Measurements from ENCODE around the gene MS4A5. TPM values are rescaled to one million over a fixed set of nuclear protein-coding genes. Genes with fewer than 3 reads are reported as not detected.
"Not testable (repeated sequence)": the region's sequence is repeated elsewhere in the genome, so short reads cannot be mapped to it uniquely, and the experiment has no call there.

MS4A5 gene, protein sequence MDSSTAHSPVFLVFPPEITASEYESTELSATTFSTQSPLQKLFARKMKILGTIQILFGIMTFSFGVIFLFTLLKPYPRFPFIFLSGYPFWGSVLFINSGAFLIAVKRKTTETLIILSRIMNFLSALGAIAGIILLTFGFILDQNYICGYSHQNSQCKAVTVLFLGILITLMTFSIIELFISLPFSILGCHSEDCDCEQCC
- not detected in 2 replicates for total RNA-seq

DNA sequence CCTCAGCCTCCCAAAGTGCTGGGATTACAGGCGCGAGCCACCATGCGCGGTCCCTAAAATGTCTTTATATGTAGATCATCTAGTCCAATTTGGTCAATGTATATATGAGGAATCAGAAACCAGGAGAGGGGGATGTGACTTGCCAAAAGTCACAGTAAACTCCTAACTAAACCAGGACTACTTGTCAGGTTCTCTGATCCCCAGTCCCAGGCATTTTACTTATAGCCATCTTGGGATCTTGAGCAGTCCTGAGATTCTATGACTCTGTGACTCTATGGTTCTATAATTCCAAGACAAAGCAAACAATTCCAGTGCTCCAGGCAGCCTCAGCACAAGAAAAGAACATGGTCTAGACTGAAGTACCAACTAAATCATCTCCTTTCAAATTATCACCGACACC, at the start of gene MS4A5:
Gene MS4A5, plus strand, starts transcription at position 301 of the 400 bp plus-strand sequence. CDS start 103 bp downstream, outside the sequence.
- DNase-seq, result no peak

DNA sequence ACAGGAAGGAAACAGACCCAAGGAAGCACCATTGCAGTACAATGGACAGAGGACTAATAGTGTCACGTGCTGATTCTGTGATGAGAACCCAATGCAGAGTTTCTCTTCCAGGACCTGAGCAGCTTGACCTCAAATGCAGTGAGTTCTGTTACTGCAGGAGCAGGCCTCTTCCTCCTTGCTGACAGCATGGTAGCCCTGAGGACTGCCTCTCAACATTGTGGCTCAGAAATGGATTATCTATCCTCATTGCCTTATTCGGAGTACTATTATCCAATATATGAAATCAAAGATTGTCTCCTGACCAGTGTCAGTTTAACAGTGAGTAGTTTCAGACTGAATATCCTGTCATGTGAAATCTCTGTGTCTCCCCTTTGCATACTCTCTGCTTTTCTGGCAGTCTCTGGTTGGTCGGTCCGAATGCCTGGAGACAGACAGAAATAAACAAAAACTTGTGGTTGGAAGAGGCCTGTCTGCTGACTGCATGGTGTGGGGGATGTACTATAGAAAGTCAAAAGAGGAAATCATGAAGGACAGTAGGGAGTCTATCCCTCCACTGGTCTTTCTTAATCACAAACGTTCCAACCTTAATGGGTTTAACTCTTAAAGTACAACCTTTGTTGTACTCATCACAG, 40.0 kb upstream of the MS4A5 start:
- DNase-seq, result no peak

DNA sequence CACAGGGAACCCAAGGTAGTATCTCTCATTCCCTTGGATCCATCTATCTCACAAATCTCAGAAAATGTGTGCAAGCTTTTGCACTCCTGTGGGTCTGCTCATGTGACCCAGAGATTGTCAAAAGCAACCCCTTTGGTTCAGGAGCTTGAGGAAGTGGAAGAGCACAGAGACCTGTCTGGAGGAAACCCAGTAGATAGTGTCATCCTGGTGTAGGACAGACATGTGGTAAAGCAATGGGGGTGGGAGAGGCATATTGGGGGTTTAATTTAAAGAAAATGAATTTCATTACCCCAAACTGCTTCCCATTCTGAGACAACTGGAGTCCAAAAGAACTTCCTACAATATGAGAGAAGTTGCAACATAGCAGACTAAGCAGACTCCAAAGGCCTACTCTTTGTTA, 39.0 kb upstream of the MS4A5 start:
- DNase-seq, result no peak

DNA sequence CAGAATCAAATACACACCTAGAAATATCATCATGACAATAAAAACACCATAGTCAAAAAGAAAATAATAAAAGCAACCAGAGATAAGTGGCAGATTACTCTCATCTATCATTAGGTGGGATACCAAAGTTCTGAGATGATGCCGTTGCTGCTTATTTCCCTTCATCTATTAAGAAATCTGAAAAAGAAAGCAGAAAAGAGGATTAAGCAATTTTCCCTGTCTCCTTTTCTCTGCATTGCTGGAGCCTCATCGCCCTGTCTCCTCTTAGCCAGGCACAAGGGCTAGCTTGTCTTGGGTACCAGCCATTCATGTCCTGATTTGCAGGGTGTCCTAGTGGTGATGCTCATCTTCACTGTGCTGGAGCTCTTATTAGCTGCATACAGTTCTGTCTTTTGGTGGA, 37.0 kb upstream of the MS4A5 start:
- DNase-seq, result no peak

DNA sequence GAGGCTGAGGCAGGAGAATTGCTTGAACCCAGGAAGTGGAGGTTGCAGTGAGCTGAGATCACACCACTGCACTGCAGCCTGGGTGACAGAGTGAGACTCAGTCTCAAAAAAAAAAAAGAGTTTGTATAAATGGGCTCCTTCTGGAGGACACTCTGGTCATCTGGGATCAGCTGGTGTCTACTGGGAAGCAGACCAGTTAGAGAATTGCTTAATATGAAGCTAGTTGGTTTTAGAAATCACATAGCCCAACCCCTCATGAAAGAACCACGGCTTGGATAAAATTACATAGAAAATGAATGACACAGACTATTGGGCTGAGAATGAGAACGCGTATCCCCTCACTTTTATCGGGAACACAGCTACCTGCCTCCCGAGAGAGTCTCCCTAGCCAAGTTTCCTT, 36.4 kb upstream of the MS4A5 start:
- DNase-seq, result no peak

DNA sequence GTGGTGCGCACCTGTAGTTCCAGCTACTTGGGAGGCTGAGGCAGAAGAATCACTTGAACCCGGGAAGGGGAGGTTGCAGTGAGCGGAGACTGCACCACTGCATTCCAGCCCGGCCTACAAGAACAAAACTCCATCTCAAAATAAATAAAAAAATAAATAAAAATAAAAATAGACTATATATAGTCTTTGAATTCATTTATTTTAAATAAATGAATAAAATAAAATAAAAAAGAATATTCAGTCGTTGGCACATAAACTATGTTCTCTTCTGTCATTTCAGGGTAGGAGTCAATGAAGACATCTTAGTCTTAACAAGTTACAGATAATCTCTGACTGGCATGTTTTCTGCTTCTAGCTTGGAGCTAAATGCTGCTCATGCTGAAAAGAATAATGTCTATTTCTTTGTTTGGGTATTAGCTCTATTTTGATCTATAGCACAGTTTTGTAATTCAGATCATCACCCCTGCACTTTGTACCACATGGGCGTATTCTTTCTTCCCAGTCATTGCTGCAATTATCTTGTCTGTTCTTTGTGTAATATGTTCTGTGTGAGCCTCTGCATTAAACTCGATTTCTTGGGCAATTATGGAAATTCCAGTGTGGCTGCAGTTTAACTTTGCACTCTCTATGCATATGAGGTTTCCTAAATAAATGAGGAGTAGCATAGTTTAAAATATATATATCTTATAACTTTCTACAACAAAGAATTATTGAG, 34.5 kb upstream of the MS4A5 start:
- no peak for DNase-seq

DNA sequence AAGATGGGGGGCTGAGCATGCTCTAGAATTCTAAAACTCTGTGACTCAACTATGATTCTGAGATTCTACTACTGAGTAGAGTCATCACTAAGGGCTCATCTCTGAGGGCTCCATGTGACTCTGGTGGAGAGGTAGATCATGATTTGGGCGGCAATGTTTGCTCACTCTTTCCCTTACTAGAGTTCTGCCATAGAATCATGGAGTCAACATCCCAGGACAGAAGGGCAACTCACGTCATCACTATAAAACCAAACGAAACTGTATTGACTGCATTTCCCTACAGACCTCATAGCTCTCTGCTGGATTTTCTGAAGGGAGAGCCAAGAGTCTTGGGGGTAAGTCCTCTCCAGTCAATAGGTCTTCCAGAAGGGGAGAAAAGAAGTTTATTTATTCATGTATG, 33.0 kb upstream of the MS4A5 start, which contains the start of gene MS4A14:
Gene MS4A14, plus strand, starts transcription at position 78 of the 400 bp plus-strand sequence. Its CDS starts 120 bp downstream, at position 198.
- no peak for DNase-seq

DNA sequence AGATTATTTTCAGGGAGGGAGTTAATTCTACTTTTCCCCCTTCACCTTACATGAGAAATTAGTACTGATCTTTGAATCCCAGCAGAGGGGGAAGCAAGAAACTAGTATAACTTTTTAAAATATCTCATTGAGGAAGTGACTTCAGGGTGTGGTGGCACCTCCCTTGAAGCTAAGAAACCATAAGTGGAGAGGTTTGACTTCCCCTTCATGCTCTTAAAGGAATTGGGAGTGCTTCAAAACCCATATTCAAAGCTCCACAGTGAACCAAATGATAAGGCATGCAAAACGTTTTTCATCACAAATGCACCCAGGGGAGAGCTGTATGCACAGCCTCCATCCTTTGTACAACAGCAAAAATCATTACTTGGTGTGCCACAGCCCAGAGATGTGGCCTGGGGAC, 32.6 kb upstream of the MS4A5 start:
- no peak for DNase-seq

DNA sequence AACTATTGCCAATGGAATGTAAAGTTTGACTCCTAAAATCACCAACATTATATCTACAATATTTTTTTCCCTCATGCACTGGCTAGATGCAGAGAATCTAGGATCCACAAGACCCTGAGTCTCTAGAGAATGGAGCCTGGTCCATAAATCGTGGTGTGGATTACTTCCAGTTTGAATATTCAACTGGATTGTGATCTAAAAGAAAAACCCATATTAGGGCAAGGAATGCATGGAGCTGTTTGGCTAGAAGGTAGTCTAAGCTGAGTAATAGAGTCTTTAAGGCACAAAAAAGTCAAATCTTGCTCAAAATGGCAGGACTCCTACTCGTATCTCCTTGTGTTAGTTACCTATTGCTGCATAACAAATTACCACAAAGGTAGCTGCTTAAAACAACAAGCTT, 9.4 kb upstream of the MS4A5 start:
- DNase-seq, result no peak

DNA sequence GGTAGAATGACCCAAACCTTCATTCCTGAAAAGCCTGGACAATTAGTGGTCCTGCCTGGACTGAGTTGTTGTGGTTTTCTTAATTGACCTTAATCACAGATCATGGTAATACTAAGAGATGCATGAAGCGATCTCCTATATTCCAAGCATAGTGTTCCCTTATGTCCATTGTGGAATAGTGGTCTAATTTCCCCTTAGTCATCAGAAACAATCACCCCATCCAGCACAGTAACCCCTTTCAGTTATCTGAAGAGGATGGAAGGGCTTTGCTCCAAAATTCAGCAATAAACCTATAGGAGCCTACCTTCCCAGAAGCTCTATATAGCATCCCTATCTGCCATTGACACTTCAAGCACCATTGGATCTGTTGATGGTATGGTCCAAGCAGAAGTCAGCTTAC, 6.8 kb upstream of the MS4A5 start:
- DNase-seq, result no peak

DNA sequence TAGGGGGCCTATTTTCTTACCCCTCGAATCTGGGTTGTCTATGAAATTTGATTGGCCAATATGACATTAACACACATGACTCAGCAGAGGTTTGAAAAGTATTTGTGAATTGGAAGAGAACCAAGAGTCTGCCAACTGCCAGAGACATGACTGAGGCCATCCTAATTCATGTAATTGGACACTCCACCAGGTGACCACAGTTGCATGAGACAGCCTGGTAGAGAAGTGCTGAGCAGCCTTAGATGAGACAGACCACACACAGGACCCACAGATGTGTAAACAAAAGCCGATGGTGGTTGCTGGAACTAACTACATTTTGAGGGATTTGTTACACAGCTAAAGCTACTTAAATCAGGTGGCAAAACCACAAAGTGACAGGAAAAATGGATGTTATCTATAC, 855 bp upstream of the MS4A5 start:
- no peak for DNase-seq

DNA sequence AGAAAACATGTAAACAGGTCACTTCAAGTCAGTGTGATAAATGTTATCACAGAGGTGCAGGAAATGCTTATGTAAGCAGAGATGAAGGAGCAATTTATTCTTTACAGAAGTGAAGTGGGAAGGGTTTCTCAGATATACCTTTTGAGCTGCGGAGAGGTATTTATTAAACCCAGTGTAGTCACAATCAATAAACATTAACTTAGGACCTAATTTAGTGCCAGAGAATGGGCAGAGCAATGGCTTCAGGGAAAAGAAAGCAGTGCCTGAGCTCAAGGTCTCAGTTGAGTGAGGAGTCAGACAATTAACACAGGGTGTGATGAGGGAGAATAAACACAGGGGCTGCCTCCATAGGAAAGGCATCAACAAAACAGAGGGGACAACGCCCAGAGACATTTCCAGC, 1.9 kb downstream of the MS4A5 start:
- no peak for DNase-seq

DNA sequence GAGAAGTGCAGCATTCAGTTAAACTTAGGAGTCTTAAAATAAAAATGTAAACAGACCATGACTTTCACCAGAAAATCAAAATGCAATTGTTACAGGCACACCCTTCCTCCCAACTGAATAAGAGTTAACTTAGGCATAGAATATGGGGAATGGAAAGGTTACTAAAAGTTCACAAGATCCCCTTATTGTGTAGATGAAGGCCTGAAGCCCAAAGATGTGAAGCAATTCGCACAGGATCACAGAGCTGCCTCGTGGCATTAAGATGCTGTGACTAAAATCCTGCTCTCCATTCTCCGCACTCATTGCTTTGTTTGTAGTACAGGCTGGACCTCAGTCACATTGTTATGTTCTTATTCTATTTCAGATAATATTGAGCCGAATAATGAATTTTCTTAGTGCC, 4.0 kb downstream of the MS4A5 start:
- no peak for DNase-seq

DNA sequence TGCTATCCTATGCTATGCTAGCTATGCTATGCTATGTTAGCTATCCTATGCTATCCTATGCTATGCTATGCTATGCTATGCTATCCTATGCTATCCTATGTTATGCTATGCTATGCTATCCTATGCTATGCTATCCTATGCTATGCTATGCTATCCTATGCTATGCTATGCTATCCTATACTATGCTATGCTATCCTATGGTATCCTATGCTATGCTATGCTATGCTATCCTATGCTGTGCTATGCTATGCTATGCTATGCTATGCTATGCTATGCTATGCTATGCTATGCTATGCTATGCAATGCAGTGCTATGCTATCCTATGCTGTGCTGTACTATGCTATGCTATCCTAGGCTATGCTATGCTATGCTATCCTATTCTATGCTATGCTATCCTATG, 17.7 kb downstream of the MS4A5 start:
- DNase-seq, result no peak

DNA sequence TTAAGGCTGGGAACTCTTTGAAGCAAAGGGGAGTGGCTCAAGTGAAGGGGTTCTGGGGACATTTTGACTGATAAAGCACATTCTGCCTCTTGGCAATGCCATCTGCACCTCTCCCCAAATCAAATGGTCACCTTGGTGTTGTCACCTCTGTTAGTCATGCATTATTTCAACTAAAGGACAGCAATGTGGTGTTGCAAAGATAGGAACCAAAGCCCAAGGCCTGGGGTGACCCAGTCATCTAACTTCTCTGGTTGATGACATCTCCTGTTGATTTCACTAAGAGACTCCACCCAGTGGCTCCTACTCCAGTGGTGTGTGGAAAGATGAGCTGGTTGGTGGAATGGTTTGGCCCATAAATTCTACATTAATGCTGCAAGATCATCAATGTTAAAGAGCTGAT, 18.5 kb downstream of the MS4A5 start:
- no peak for DNase-seq

DNA sequence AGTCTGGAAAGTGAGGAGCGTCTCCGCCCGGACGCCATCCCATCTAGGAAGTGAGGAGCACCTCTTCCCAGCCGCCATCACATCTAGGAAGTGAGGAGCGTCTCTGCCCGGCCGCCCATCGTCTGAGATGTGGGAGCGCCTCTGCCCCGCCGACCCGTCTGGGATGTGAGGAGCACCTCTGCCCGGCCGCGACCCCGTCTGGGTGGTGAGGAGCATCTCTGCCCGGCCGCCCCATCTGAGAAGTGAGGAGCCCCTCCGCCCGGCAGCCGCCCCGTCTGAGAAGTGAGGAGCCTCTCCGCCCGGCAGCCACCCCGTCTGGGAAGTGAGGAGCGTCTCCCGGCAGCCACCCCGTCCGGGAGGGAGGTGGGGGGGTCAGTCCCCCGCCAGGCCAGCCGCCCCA, 21.8 kb downstream of the MS4A5 start:
- not testable (repeated sequence) for DNase-seq

DNA sequence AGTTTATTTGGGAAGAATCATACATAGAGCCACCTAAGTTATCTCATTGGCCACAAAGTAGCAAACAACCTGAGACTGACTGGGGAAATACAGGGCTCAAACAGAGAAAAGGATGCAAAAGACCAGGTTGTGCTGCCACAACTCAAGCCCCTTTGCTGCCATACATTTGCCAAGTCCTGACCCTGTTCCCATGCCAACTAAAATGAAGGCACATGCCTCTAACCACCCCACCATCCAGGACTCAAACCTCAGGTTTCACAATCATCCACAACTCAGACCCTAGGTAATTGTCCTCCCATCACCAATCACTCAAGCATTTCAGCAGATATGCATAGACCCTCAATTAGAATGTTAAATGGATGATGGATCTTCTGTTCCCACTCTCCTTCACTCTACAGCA, 24.8 kb downstream of the MS4A5 start:
- DNase-seq, result no peak

DNA sequence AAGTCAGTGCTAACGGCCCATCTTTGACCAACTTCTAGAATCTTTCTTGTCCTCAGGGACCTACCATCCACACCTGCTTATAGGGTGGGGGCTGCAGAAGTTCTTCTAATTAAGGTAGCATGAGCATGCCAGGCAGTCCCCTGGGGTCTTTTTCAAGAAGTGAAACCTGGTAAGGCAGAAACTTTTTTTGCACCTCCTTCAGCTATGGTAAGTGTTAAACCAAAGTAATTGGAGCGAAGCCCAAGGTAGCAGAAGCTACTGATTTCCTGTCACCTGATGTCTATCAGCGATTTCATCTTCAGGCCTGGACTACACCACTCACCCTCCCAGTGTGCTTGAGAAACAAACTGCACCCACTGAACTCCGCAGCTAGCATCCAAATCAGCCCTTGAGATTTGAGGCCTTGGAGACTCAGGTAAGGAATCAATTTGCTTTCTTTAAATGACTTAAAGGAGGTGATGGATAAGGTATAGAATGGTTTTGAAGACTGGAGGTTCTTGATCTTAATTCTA, 26.2 kb downstream of the MS4A5 start, which contains the start of gene MS4A1:
Gene MS4A1, plus strand, starts transcription at position 317 of the 512 bp plus-strand sequence. CDS start 6,528 bp downstream, outside the sequence.
- no peak for DNase-seq

DNA sequence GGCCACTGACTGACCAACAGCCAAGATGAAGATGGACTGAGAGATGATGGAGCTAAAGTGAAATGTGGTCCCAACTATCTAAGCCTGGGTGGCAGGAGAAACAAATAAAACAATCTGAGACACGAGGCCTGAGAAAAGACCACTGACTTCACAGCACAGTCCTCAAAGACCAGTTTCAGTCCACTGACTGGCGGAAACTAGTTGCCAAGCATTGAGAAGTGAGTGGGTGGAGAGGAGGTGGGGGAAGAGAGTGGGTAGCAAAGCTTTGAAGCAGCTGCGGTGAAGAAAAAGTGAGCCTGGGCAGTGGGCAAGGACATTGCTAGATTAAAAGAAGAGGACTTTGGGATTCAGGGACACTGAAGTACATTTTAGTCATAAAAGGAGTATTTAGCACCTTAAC, 28.2 kb downstream of the MS4A5 start:
- no peak for DNase-seq

DNA sequence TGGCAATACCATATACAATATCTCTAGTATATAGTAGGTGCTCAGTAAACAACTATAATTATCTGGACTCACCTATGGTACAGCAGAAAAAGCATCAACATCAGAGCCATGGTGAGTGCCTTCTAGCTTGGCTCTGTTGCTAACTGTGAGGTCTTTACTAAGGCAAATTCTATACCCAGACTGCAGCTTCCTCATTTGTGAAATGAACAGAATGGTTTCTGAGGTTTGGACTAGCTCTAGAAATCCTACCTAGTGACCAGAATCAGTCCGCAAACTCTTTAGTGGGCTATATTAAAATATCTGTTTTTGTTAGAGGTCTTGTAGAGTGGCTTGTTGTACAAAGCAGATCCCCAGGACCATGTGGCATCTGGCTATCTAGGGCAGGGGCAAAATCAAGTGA, 30.0 kb downstream of the MS4A5 start:
- DNase-seq, result no peak

DNA sequence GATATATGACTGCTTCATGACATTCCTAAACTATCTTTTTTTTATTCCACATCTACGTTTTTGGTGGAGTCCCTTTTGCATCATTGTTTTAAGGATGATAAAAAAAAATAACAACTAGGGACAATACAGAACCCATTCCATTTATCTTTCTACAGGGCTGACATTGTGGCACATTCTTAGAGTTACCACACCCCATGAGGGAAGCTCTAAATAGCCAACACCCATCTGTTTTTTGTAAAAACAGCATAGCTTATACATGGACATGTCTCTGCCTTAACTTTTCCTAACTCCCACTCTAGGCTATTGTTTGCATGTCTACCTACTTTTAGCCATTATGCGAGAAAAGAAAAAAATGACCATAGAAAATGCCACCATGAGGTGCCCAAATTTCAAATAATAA, 39.5 kb downstream of the MS4A5 start:
- no peak for DNase-seq

DNA sequence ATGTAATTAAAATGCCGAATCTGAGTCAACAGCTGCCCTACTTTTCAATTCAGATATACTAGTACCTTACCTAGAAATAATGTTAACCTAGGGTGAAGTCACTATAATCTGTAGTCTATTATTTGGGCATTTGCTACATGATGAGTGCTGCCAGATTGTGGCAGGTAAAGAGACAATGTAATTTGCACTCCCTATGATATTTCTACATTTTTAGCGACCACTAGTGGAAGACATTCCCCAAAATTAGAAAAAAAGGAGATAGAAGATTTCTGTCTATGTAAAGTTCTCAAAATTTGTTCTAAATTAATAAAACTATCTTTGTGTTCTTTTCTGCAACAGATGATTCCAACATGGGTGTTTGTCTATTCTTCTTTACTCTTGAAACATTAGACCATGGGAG, 40.4 kb downstream of the MS4A5 start:
- no peak for DNase-seq

DNA sequence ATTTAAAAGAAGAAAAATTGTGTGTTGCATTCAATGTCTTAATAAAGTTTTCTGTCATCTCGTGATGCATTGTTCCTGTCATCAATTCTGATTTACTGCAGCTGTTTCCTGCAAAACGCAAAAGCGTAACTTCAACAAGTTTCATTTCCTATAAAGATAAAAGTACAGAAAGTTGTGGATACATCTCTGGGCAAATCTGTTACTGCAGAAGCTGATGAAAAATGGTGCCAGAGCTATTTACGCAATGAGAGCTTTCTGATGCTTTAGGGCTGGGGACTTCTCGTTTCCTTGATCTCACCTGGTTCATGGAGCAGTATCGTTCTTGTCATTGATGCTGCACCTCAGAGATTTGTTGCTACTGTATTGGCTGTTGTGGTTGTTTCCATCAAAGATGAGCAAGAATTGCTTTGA, 47.7 kb downstream of the MS4A5 start:
- no peak for DNase-seq

DNA sequence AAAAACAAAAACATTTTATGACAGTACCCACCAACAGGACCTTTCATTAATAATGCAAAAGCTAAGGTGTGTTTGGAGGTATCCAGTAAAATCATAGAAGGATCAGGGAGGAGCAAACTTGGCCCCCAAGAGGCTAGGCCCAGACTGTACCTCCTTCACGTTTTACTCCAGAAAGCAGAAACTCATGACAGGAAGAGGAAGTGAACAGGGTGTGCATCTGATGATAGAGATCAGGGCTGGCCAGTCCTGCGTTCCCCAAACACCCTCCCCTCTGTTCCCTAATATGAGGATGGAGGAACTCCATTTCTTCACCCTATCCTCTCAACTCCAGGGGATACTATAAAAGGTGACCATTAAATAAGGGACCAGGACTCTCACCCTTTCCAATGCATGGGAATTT, 53.0 kb downstream of the MS4A5 start:
- DNase-seq, result no peak
